ENCODE results near the gene RC3H2. TPM values are rescaled to one million over a fixed set of nuclear protein-coding genes. Genes with fewer than 3 reads are reported as not detected.

Gene RC3H2
- total and polyA plus RNA-seq, 10 of the 15 experiments (the other 5 are each of a cell fraction or from before 2014, with no cell fraction given): 7.2 to 25.5 (median 16.1) TPM

DNA sequence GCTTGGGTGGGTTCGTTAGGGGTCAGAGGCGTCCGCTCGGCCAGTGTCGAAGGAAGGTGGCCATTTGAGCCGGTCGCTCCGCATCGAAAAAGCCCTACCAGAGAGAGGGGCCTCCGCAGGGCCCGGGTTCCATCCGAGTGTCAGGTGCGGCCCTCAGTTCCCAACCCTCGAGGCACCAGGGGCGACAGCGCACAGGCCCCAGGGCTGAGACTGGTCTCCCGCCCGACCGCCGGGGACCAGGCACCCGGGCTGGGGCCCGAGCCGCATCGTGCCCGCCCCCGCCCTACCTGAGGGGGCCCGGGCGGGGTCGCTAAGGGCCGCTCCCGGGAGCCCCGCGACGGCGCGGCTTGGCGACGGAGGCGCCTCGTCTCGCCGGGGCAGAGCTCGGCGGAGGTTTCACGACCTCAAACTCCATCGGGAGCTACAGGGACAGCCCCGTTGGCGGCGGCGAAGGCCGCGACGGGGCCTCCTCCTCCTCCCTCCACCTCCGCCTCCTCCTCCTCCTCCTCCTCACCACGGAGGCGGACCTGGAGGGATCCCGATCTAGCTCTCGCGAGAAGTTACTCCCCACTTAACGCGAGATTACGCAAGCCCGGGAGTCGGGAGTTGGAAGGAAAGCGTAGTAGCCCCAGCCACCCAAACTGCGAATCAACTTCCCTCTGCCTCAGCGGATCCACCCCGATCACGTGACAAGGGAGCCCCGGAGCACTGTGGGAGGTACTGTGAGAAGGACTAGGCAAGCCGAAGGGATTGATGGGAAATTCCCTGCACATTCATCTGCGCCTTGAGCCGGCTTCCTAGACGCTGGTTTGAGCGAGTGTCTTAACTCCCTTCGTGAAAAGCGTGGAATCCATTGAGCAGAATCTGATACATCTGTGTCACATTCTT lies at the start of gene RC3H2 (continued):
- TF ChIP-seq, protein P1, sequence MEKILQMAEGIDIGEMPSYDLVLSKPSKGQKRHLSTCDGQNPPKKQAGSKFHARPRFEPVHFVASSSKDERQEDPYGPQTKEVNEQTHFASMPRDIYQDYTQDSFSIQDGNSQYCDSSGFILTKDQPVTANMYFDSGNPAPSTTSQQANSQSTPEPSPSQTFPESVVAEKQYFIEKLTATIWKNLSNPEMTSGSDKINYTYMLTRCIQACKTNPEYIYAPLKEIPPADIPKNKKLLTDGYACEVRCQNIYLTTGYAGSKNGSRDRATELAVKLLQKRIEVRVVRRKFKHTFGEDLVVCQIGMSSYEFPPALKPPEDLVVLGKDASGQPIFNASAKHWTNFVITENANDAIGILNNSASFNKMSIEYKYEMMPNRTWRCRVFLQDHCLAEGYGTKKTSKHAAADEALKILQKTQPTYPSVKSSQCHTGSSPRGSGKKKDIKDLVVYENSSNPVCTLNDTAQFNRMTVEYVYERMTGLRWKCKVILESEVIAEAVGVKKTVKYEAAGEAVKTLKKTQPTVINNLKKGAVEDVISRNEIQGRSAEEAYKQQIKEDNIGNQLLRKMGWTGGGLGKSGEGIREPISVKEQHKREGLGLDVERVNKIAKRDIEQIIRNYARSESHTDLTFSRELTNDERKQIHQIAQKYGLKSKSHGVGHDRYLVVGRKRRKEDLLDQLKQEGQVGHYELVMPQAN (conservative IDR thresholded peaks at IDR 0.05): peak; percentile 79
- peak; percentile 53 for TF ChIP-seq TAF1 (IDR thresholded peaks at IDR 0.05; ENCODE audit: borderline replicate concordance, low read depth, low read length)
- peak; percentile 66; the same call in 1 of the 2 replicates for TF ChIP-seq POLR2AphosphoS2 (IDR thresholded peaks at IDR 0.05; ENCODE audit: low read depth, low read length)
- TF ChIP-seq NRF1 (conservative IDR thresholded peaks at IDR 0.05; ENCODE audit: low read depth, low read length): no peak; the same call in 1 of the 2 replicates
- TF ChIP-seq, protein P2, sequence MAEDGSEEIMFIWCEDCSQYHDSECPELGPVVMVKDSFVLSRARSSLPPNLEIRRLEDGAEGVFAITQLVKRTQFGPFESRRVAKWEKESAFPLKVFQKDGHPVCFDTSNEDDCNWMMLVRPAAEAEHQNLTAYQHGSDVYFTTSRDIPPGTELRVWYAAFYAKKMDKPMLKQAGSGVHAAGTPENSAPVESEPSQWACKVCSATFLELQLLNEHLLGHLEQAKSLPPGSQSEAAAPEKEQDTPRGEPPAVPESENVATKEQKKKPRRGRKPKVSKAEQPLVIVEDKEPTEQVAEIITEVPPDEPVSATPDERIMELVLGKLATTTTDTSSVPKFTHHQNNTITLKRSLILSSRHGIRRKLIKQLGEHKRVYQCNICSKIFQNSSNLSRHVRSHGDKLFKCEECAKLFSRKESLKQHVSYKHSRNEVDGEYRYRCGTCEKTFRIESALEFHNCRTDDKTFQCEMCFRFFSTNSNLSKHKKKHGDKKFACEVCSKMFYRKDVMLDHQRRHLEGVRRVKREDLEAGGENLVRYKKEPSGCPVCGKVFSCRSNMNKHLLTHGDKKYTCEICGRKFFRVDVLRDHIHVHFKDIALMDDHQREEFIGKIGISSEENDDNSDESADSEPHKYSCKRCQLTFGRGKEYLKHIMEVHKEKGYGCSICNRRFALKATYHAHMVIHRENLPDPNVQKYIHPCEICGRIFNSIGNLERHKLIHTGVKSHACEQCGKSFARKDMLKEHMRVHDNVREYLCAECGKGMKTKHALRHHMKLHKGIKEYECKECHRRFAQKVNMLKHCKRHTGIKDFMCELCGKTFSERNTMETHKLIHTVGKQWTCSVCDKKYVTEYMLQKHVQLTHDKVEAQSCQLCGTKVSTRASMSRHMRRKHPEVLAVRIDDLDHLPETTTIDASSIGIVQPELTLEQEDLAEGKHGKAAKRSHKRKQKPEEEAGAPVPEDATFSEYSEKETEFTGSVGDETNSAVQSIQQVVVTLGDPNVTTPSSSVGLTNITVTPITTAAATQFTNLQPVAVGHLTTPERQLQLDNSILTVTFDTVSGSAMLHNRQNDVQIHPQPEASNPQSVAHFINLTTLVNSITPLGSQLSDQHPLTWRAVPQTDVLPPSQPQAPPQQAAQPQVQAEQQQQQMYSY (CRISPR knock-in tag; IDR thresholded peaks at IDR 0.05): peak; percentile 86
- TF ChIP-seq, protein P3, sequence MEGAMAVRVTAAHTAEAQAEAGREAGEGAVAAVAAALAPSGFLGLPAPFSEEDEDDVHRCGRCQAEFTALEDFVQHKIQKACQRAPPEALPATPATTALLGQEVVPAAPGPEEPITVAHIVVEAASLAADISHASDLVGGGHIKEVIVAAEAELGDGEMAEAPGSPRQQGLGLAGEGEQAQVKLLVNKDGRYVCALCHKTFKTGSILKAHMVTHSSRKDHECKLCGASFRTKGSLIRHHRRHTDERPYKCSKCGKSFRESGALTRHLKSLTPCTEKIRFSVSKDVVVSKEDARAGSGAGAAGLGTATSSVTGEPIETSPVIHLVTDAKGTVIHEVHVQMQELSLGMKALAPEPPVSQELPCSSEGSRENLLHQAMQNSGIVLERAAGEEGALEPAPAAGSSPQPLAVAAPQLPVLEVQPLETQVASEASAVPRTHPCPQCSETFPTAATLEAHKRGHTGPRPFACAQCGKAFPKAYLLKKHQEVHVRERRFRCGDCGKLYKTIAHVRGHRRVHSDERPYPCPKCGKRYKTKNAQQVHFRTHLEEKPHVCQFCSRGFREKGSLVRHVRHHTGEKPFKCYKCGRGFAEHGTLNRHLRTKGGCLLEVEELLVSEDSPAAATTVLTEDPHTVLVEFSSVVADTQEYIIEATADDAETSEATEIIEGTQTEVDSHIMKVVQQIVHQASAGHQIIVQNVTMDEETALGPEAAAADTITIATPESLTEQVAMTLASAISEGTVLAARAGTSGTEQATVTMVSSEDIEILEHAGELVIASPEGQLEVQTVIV (IDR thresholded peaks at IDR 0.05; ENCODE audit: borderline replicate concordance, partially characterized antibody): no peak
- TF ChIP-seq RBBP5 (conservative IDR thresholded peaks at IDR 0.05): no peak
- TF ChIP-seq POLR2AphosphoS5 (IDR thresholded peaks at IDR 0.05; ENCODE audit: low read length): peak; percentile 94
- TF ChIP-seq ZNF274 (IDR thresholded peaks at IDR 0.05; ENCODE audit: insufficient read depth, insufficient read length): no peak
- TF ChIP-seq CBX3 (IDR thresholded peaks at IDR 0.05; ENCODE audit: borderline replicate concordance, low read depth): no peak
- no peak for TF ChIP-seq ZBED1 (IDR thresholded peaks at IDR 0.05; ENCODE audit: borderline replicate concordance)
- peak; percentile 90 for TF ChIP-seq BRCA1 (IDR thresholded peaks at IDR 0.05; ENCODE audit: low read depth, low read length)
- peak; percentile 77; the same call in 2 of the 3 replicates for TF ChIP-seq POU2F2 (IDR thresholded peaks at IDR 0.05; ENCODE audit: borderline replicate concordance, low read depth, low read length)
- no peak for TF ChIP-seq SRF (IDR thresholded peaks at IDR 0.05; ENCODE audit: low read depth in 2 of 2, low read length in 2 of 2)
- TF ChIP-seq, protein P4, sequence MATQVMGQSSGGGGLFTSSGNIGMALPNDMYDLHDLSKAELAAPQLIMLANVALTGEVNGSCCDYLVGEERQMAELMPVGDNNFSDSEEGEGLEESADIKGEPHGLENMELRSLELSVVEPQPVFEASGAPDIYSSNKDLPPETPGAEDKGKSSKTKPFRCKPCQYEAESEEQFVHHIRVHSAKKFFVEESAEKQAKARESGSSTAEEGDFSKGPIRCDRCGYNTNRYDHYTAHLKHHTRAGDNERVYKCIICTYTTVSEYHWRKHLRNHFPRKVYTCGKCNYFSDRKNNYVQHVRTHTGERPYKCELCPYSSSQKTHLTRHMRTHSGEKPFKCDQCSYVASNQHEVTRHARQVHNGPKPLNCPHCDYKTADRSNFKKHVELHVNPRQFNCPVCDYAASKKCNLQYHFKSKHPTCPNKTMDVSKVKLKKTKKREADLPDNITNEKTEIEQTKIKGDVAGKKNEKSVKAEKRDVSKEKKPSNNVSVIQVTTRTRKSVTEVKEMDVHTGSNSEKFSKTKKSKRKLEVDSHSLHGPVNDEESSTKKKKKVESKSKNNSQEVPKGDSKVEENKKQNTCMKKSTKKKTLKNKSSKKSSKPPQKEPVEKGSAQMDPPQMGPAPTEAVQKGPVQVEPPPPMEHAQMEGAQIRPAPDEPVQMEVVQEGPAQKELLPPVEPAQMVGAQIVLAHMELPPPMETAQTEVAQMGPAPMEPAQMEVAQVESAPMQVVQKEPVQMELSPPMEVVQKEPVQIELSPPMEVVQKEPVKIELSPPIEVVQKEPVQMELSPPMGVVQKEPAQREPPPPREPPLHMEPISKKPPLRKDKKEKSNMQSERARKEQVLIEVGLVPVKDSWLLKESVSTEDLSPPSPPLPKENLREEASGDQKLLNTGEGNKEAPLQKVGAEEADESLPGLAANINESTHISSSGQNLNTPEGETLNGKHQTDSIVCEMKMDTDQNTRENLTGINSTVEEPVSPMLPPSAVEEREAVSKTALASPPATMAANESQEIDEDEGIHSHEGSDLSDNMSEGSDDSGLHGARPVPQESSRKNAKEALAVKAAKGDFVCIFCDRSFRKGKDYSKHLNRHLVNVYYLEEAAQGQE (IDR thresholded peaks at IDR 0.05; ENCODE audit: low read depth, low read length): no peak
- peak; percentile 79 for TF ChIP-seq NR2F1 (conservative IDR thresholded peaks at IDR 0.05)
- TF ChIP-seq BMI1 (IDR thresholded peaks at IDR 0.05; ENCODE audit: borderline replicate concordance): no peak
- TF ChIP-seq NFIC (IDR thresholded peaks at IDR 0.05; ENCODE audit: low read depth, low read length): no peak
